C4-2B (cell line): Measurements from ENCODE around the gene RIMBP2.

Experiments
- ZFX ChIP-seq: fragments of 450-650 bp; IDR thresholded peaks from 2 replicates; pipeline ENCODE4 v1.6.1; 2017
- TF ChIP-seq, protein P1 (sequence below): fragments of 450-650 bp; conservative IDR thresholded peaks from 2 replicates; pipeline ENCODE4 v1.5.1; 2017; ENCODE audit warnings: mild to moderate bottlenecking

DNA sequence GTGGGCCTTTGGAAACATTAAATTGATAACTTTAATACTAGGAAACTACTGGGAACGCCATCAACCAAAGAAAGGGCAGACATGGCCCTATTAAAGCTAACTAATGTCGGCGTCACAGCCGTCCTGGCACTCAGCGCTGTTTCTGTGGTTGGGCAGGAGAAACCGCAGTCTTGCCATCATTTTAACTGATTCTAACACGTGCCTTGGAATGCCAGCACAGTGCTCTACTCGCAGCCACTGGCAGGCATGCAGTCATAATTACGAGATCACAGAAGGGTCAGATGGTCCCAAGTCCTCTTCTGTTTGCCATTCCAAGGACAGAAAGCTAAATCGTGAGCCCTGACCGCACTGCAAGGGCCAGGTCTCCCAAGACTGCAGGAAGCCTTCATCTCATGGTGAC is 75.2 kb downstream of the RIMBP2 start:
- TF ChIP-seq, protein P1, sequence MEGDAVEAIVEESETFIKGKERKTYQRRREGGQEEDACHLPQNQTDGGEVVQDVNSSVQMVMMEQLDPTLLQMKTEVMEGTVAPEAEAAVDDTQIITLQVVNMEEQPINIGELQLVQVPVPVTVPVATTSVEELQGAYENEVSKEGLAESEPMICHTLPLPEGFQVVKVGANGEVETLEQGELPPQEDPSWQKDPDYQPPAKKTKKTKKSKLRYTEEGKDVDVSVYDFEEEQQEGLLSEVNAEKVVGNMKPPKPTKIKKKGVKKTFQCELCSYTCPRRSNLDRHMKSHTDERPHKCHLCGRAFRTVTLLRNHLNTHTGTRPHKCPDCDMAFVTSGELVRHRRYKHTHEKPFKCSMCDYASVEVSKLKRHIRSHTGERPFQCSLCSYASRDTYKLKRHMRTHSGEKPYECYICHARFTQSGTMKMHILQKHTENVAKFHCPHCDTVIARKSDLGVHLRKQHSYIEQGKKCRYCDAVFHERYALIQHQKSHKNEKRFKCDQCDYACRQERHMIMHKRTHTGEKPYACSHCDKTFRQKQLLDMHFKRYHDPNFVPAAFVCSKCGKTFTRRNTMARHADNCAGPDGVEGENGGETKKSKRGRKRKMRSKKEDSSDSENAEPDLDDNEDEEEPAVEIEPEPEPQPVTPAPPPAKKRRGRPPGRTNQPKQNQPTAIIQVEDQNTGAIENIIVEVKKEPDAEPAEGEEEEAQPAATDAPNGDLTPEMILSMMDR = no peak
- TF ChIP-seq ZFX = no peak
